DND-41 (cell line): Measurements from ENCODE around the gene DYRK1B.

Experiments used
- ATAC-seq: fragments of 200-7000 bp; cut with Tn5 transposase; 3 replicates; pipeline ENCODE4 v1.9.1; 2021; ENCODE audit warnings: low read depth; ENCODE audit not compliant: insufficient read depth
- DNase-seq: peaks from one replicate; pipeline ENCODE4 v3.0.0-alpha.2; 2020
- H2AFZ ChIP-seq: 2 replicates; pipeline ENCODE4 v1.6.0; 2012; ENCODE audit warnings: low read depth, low read length
- H3K27ac ChIP-seq: 2 replicates; pipeline ENCODE4 v1.5.1; 2012; ENCODE audit warnings: low read length, inconsistent platforms
- H3K27me3 ChIP-seq: fragments of 200-600 bp; sonication (generic); 2 replicates; pipeline ENCODE4 v1.6.0; 2012; ENCODE audit warnings: low read length, mild to moderate bottlenecking, inconsistent platforms; ENCODE audit not compliant: insufficient read depth, poor library complexity
- H3K36me3 ChIP-seq: 2 replicates; pipeline ENCODE4 v1.5.1; 2012; ENCODE audit warnings: low read length, inconsistent platforms; ENCODE audit not compliant: insufficient read depth
- H3K4me1 ChIP-seq: 2 replicates; pipeline ENCODE4 v1.5.1; 2012; ENCODE audit warnings: mild to moderate bottlenecking, low read length; ENCODE audit not compliant: insufficient read depth
- H3K4me2 ChIP-seq: 2 replicates; pipeline ENCODE4 v1.6.0; 2012; ENCODE audit warnings: mild to moderate bottlenecking, moderate library complexity, low read length, inconsistent platforms; ENCODE audit not compliant: insufficient read depth
- H3K4me3 ChIP-seq, 2 experiments: fragments of 200-600 bp in 1 of 2; shearing (Covaris generic) in 1 of 2; 2 replicates each; pipeline ENCODE4 v1.5.1; 2012 to 2016; ENCODE audit warnings: inconsistent platforms in 2 of 2, low read length in 2 of 2, mild to moderate bottlenecking in 2 of 2, low read depth in 1 of 2, moderate library complexity in 1 of 2
- H3K79me2 ChIP-seq: 2 replicates; pipeline ENCODE4 v1.6.0; 2012; ENCODE audit warnings: low read length, inconsistent platforms; ENCODE audit not compliant: insufficient read depth
- H3K9ac ChIP-seq: 2 replicates; pipeline ENCODE4 v1.6.0; 2012; ENCODE audit warnings: low read depth, mild to moderate bottlenecking, inconsistent platforms, low read length, moderate library complexity
- H3K9me3 ChIP-seq: 2 replicates; pipeline ENCODE4 v1.5.1; 2012; ENCODE audit warnings: low read length, moderate library complexity, mild to moderate bottlenecking, inconsistent platforms; ENCODE audit not compliant: insufficient read depth, severe bottlenecking
- H4K20me1 ChIP-seq: 2 replicates; pipeline ENCODE4 v1.6.0; 2012; ENCODE audit warnings: low read length; ENCODE audit not compliant: insufficient read depth
- EZH2 ChIP-seq: IDR thresholded peaks from 3 replicates; pipeline ENCODE4 v1.6.1; 2012; ENCODE audit warnings: borderline replicate concordance, low read depth, mild to moderate bottlenecking, moderate library complexity, low read length, inconsistent platforms; ENCODE audit not compliant: severe bottlenecking
- TF ChIP-seq, protein P1 (sequence below): IDR thresholded peaks from 2 replicates; pipeline ENCODE4 v1.5.1; 2012; ENCODE audit warnings: borderline replicate concordance, low read length, moderate library complexity, mild to moderate bottlenecking; ENCODE audit not compliant: poor library complexity, severe bottlenecking; ENCODE audit errors: extremely low read depth

Gene DYRK1B

DNA sequence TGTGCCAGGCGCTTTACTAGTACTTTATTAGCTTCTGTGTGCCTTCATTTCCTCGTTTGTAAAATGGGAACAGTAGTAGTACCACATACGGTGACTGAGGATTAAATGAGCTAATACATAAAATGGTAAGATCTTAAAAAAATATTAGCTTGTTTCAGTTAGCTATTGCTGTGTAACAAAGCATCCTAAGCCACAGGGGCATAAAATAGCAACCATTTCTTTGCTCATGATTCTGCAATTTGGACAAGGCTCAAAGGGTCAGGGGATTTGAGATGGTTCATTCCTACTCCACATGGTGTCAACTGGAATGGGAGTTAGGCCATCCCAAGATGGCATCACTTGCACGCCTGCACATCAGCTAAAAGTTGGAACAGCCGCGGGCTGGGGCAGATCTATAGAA is 13.3 kb downstream of the DYRK1B start:
- Histone ChIP-seq H2AFZ (no peak overlapping the region), H3K9ac (no peak overlapping the region), H3K79me2 (peaks cover 10% of the 10 kb centered on the region), H3K36me3 (peaks cover 5% of the 10 kb centered on the region; the same call in 1 of the 2 replicates), H3K9me3 (no peaks in the 10 kb centered on the region), H3K27me3 (no peaks in the 10 kb centered on the region), H3K4me2 (no peak overlapping the region), H3K4me3 (no peak overlapping the region), H3K27ac (no peak overlapping the region), H3K4me1 (peaks cover 20% of the 10 kb centered on the region), H4K20me1 (no peaks in the 10 kb centered on the region)
- TF ChIP-seq EZH2, result no peak
- TF ChIP-seq, protein P1, sequence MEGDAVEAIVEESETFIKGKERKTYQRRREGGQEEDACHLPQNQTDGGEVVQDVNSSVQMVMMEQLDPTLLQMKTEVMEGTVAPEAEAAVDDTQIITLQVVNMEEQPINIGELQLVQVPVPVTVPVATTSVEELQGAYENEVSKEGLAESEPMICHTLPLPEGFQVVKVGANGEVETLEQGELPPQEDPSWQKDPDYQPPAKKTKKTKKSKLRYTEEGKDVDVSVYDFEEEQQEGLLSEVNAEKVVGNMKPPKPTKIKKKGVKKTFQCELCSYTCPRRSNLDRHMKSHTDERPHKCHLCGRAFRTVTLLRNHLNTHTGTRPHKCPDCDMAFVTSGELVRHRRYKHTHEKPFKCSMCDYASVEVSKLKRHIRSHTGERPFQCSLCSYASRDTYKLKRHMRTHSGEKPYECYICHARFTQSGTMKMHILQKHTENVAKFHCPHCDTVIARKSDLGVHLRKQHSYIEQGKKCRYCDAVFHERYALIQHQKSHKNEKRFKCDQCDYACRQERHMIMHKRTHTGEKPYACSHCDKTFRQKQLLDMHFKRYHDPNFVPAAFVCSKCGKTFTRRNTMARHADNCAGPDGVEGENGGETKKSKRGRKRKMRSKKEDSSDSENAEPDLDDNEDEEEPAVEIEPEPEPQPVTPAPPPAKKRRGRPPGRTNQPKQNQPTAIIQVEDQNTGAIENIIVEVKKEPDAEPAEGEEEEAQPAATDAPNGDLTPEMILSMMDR, result no peak
- no peak for ATAC-seq
- no peak for DNase-seq

DNA sequence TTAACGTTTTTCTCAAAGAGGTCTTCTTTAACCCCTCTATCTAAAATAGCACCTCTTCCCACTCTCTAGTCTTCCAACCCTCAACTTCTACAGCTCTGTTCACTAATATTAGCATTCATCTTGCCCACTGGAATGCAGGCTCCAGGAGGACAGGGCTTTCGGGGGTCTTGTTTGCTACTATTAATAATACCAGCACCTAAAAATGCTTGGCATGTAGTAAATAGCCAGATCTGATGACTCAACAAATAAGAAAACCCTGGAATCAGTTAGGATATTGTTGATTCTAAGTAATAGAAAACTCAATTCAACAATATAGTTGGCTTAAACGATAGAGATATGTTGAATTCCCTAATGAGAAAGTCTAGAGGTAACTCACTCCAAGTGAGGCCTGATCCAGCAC is 14.2 kb downstream of the DYRK1B start:
- TF ChIP-seq EZH2, result no peak
- TF ChIP-seq, protein P1, result no peak

DNA sequence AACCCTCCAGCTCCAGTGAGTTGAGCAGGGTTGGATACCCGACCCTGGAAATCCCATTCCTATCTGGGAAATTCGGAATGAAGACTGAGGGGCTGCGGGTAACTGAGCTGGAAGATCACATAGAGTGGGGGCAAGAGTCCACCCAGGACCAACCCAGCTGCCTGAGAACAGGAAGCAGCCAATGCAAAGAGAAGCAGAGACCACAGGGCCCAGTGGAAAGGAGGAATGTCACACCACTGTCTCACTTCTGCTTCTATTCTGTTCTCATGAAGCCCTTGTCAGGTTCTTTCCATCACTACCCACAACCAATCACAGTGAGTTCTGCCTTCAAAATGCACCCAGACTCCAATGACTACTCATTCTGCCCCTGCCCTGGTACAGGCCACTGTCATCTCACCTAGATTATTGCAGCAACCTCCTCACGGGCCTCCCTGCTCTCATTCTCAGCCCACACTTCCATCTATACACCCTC is 15.3 kb downstream of the DYRK1B start:
- ATAC-seq, result no peak
- H3K4me2 ChIP-seq, result no peak overlapping the region

More for the DNA sequence above, 14.2 kb downstream of the DYRK1B start:
- Histone ChIP-seq H2AFZ (no peak overlapping the region), H3K4me3 (no peak overlapping the region), H3K4me2 (no peak overlapping the region), H3K27ac (no peak overlapping the region), H3K9me3 (no peaks in the 10 kb centered on the region), H3K9ac (no peak overlapping the region), H3K4me1 (peaks cover 12% of the 10 kb centered on the region), H3K79me2 (peaks cover 10% of the 10 kb centered on the region), H3K27me3 (no peaks in the 10 kb centered on the region), H3K36me3 (no peaks in the 10 kb centered on the region), H4K20me1 (no peaks in the 10 kb centered on the region)
- ATAC-seq (no peak), DNase-seq (no peak)

More for the DNA sequence above, 15.3 kb downstream of the DYRK1B start:
- Histone ChIP-seq H3K36me3 (no peaks in the 10 kb centered on the region), H3K27me3 (no peaks in the 10 kb centered on the region), H2AFZ (no peak overlapping the region), H3K4me1 (peaks cover 4% of the 10 kb centered on the region), H3K27ac (no peak overlapping the region), H3K79me2 (peaks cover 4% of the 10 kb centered on the region), H4K20me1 (no peaks in the 10 kb centered on the region), H3K4me3 (no peak overlapping the region), H3K9me3 (no peaks in the 10 kb centered on the region), H3K9ac (no peak overlapping the region)
- no peak for DNase-seq
- no peak for TF ChIP-seq EZH2
- TF ChIP-seq, protein P1, result no peak
